HG03460 (cell line): ENCODE results near the gene HOXB3.
"Not testable (repeated sequence)": the region's sequence is repeated elsewhere in the genome, so short reads cannot be mapped to it uniquely, and the experiment has no call there.

Experiments
- ATAC-seq: cut with Tn5 transposase; IDR thresholded peaks from one replicate; pipeline ENCODE4 v1.9.1; 2021; ENCODE audit not compliant: unreplicated experiment

HOXB3 gene

DNA sequence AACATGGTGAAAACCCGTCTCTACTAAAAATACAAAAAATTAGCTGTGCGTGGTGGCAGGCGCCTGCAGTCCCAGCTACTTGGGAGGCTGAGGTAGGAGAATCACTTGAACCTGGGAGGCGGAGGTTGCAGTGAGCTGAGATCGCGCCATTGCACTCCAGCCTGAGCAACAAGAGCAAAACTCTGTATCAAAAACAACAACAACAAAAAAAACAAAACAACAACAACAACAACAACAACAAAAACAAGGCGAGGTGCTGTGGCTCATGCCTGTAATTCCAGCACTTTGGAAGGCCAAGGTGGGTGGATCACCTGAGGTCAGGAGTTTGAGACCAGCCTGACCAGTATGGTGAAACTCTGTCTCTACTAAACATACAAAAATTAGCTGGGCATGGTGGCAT is 80.3 kb downstream of the HOXB3 start:
- not testable (repeated sequence) for ATAC-seq

DNA sequence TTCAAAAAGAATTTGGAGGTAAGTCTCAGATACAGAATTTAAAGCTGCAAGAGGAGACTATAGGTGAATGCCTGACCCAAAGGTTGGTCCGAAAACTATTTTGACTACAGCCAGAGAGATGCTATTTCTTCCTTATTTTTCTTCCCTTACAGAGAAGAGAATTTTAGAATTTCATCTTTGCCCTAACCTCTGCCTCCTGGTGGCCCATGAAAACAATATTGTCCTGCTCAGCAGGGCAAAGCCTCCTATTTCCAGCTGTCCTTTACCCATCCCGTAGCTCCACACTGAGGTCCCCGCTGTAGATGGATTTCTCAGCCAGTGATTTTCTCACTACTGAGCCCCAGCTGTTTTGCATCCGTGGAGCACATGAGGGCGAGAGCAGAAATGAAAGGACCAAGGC is 83.8 kb downstream of the HOXB3 start:
- no peak for ATAC-seq

DNA sequence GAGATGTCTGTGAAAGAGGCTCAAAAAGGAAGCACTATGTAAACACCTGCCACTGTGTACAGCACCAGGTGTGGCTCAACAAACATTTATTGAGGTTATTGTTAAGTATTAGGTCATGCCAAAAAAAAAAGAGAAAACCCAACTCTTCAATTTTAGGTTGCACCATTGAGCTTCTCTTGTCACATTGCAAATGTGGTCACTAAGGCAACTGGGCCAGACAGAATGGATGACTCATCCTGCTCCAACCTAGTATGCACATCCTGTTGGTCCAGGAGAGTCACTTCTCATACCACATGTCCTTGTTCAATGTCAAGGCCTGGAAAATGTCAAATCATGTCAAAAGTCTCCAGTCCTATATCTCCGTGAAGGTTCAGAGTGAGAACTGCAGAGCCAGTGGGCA is 84.3 kb downstream of the HOXB3 start:
- peak; percentile 82 for ATAC-seq

DNA sequence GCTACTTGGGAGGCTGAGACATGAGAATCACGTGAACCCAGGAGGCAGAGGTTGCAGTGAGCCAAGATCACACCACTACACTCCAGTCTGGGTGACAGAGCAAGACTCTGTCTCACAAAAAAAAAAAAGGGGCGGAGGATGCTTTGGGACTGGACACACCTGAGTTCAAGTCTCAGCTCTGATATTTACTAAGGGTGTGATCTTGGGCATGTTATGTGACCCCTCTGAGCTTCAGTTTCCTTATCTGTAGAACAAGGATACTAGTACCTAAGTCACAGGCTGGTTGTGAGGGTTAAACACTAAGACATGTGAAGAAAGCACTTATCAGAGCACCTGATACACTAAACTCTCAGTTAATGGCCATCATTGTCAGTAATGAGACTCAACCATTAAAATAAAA is 85.1 kb downstream of the HOXB3 start:
- ATAC-seq: no peak

DNA sequence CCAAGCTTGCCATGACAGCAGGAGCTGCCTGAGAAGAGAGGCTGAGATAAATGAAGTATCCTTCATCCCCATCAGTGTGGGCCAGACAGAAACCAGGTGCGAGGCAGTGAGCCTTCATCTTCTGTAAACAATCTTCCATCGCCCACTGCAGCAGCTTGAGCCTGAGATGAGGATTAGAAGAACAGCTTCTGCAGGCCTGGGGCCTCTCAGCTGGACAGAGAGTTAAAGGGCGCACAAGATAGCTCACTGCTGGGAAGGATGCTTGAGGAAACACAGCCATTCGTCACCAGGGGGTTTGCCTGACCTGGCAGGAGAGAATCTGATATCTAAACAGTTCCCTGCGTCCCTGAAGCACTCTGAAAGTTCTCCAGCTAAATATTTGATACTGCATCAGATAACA is 86.3 kb downstream of the HOXB3 start:
- ATAC-seq: no peak

DNA sequence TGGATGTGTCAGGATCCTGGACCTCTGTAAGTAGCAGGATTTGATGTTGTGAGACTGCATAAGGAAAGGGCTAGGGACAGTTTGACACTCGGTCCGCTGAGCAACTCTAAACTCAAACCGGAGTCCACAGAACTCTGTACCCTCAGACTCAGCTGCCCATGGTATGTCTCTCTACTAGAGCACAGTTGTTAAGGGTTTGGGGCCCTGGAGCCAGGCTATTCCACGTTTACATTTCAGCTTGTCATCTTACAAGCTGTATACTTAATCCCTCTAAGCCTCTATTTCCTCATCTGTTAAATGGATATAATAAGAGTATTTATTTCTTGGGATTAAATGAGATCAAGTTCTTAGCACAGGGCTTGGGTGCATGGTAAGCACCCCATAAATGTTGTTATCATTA is 87.1 kb downstream of the HOXB3 start:
- ATAC-seq: no peak

DNA sequence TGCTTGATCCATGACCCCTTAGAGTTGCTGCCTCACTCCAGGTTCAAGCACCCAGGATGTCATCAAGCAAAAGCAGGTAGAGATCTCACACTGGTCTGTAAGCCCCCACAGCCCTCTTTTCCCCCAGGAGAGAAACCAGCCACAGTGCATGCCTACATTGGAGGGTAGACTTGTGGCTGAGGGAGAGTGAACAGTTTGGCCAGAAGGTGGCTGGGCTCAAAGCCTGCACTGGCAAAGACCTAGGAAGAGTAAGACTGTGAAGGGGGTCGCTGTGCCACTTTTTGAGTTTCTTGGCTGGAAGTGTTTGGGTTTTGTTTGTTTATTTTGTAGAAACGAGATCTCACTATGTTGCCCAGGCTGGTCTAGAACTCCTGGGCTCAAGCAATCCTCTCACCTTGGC is 87.7 kb downstream of the HOXB3 start:
- ATAC-seq: no peak

DNA sequence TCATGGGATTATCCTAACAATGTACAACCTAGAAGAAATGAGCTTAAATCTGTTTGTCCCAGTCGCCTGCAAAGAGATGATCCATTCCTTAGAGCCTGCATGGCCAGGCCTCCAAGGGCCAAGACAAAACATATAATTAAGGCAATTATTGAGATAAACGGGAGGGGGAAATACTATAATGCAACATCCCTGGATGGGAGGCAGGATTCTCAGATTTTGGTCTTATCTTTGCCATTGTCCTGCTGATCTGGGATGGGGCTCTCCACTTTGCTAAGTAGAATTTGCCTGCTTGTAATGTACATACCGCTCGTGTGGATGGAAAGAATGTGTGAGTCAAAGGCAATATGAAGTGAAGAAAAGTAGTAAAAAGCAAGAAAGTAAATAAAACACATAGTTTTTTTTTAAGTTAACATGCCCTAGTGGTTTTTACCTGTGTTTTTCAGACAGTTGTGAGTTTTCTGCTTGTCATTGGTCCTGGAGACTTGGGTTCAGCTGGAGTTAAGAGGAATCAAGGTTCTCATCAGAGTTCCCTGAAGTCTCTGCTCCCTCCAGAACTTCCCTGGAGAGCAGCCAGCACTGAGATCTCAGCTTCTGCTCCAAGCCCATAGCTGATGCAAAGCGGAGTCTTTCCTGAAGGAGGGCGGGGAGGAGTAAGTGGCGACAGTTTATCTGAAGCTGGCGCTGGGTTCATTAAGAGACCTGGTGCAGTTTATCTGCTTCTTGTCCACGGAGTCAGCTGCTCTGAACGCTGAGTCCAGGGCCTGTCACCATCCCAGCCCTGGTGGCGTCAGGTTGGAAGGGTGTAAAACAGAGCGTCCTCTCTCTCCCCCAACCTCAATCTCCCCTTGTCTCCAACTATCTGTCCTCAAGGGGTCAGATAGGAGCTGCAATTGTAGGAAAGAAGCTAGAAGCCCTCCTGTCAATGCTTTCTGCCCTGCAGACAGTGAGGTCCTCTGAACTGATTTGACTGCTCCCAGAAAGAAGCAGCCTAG is 89.3 kb downstream of the HOXB3 start:
- no peak for ATAC-seq

DNA sequence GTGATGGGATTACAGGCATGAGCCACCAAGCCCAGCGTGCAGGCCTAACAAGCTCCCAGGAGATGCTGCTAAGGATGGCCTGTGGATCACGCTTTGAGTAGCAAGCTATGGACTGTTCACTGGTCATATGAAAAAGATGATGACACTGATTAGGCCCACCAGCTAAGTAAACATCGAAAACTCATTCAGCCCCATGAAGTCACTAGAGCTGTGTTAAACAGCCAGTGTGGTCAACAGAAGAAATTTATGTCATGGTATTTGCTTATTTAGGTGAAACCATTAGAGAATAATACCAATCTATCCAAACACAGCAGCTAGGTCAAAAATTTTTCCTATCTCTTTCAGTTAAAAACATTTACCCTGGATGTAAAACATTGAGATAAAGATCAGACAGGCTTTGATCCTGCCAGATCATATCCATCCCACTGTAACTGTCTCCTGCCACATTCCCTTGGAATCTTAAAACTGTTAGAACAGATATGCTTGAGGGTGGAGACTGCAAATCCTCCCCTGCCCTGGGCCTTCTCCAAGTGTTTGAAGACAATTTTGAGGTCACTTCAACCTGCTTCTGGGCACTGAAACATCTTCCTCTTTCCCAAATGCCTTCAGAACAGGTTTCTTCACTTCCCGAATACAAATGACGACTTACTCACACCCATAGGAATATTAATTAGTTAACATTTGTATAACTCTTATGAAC is 90.2 kb downstream of the HOXB3 start:
- no peak for ATAC-seq

DNA sequence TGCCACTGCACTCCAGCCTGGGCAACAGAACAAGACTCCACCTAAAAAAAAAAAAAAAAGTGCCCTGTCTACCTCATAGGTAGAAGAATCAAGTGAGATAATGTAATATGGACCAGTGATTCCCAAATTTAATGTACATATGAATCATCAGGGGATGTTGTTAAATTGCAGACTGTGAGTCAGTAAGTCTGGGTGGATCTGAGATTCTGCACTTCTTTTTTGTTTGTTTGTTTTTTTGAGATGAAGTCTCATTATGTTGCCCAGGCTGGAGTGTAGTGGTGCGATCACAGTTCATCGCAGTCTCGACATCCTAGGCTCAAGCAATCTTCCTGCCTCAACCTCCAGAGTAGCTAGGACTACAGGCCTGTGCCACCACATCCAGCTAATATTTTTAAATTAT is 90.8 kb downstream of the HOXB3 start:
- ATAC-seq: no peak
